HepG2 (cell line): ENCODE results near the gene POLE3. TPM values are rescaled to one million over a fixed set of nuclear protein-coding genes. Genes with fewer than 3 reads are reported as not detected.
A peak's percentile ranks its signal among the peaks of the same experiment; 100 is the strongest.

Experiments used
- CHD2 ChIP-seq: IDR thresholded peaks from 2 replicates; pipeline ENCODE4 v1.6.1; 2011; ENCODE audit warnings: low read depth, low read length, improper control_type of control experiment
- HHEX ChIP-seq: IDR thresholded peaks from 2 replicates; pipeline ENCODE4 v1.6.1; 2016; ENCODE audit warnings: control low read depth
- JUNB ChIP-seq: sonication (generic); formaldehyde crosslinking; IDR thresholded peaks from 2 replicates; pipeline ENCODE4 v1.8.0; 2022; ENCODE audit warnings: missing genetic modification reagents, mild to moderate bottlenecking, borderline replicate concordance
- NAIF1 ChIP-seq: sonication (generic); formaldehyde crosslinking; IDR thresholded peaks from 2 replicates; pipeline ENCODE4 v1.5.0; 2020; ENCODE audit warnings: mild to moderate bottlenecking, missing genetic modification reagents, borderline replicate concordance
- POLR2AphosphoS2 ChIP-seq: IDR thresholded peaks from 2 replicates; pipeline ENCODE4 v1.6.1; 2011; ENCODE audit warnings: low read depth, low read length, improper control_type of control experiment
- RXRB ChIP-seq: IDR thresholded peaks from 2 replicates; pipeline ENCODE4 v1.6.1; 2016; ENCODE audit warnings: borderline replicate concordance, missing genetic modification reagents, missing compliant biosample characterization
- STAT5B ChIP-seq: sonication (generic); formaldehyde crosslinking; IDR thresholded peaks from 2 replicates; pipeline ENCODE4 v1.4.0; 2020; ENCODE audit warnings: missing genetic modification reagents
- TEAD2 ChIP-seq: sonication (generic); formaldehyde crosslinking; IDR thresholded peaks from 2 replicates; pipeline ENCODE4 v1.9.0; 2021; ENCODE audit warnings: missing genetic modification reagents
- XBP1 ChIP-seq: sonication (generic); formaldehyde crosslinking; IDR thresholded peaks from 2 replicates; pipeline ENCODE4 v1.5.0; 2020; ENCODE audit warnings: missing genetic modification reagents
- ZBTB38 ChIP-seq: sonication (generic); formaldehyde crosslinking; IDR thresholded peaks from 2 replicates; pipeline ENCODE4 v1.5.1; 2020; ENCODE audit warnings: mild to moderate bottlenecking, missing genetic modification reagents
- ZNF232 ChIP-seq: sonication (generic); formaldehyde crosslinking; IDR thresholded peaks from 2 replicates; pipeline ENCODE4 v1.4.0; 2020; ENCODE audit warnings: missing genetic modification reagents, borderline replicate concordance
- ZNF501 ChIP-seq: sonication (generic); formaldehyde crosslinking; IDR thresholded peaks from 2 replicates; pipeline ENCODE4 v1.5.1; 2020; ENCODE audit warnings: mild to moderate bottlenecking, moderate library complexity, missing genetic modification reagents
- ZNF550 ChIP-seq: sonication (generic); formaldehyde crosslinking; IDR thresholded peaks from 2 replicates; pipeline ENCODE4 v1.4.0; 2020; ENCODE audit warnings: mild to moderate bottlenecking, missing genetic modification reagents, borderline replicate concordance
- ZNF841 ChIP-seq: sonication (generic); formaldehyde crosslinking; IDR thresholded peaks from 2 replicates; pipeline ENCODE4 v1.8.1; 2023; ENCODE audit warnings: missing genetic modification reagents, borderline replicate concordance
- polyA plus RNA-seq, 8 experiments: library from polyadenylated mRNA; depleted of rRNA in 3 of 8; stranded (reverse) in 7 of 8; unstranded in 1 of 8; fragments of >200 nt; fragmentation: Illumina TruSeq in 4 of 8; extraction: Trizol in 4 of 8; gene quantifications; 2 replicates each; pipeline versions ENCODE4 v1.2.1 to v1.2.3, GENCODE V29; 2011 to 2016; ENCODE audit warnings: low read depth in 4 of 8, missing spikeins in 1 of 8, mixed read lengths in 1 of 8; ENCODE audit not compliant: insufficient read depth in 1 of 8
- total RNA-seq, 5 experiments: library from RNA; depleted of rRNA; stranded (reverse); fragments of >200 nt; fragmentation: Illumina TruSeq; extraction: Trizol; gene quantifications; 2 replicates each; pipeline ENCODE4 v1.2.3, GENCODE V29; 2016; ENCODE audit warnings: low read depth in 1 of 5
- TF ChIP-seq, protein P1 (sequence below): sonication (generic); formaldehyde crosslinking; IDR thresholded peaks from 2 replicates; pipeline ENCODE4 v1.5.0; 2020; ENCODE audit warnings: mild to moderate bottlenecking, missing genetic modification reagents
- TF ChIP-seq, protein P2 (sequence below): IDR thresholded peaks from 2 replicates; pipeline ENCODE4 v1.6.1; 2016
- TF ChIP-seq, protein P3 (sequence below): IDR thresholded peaks from 2 replicates; pipeline ENCODE4 v1.6.1; 2018; ENCODE audit warnings: missing genetic modification reagents, mild to moderate bottlenecking, missing compliant biosample characterization
- TF ChIP-seq, protein P4 (sequence below): sonication (generic); formaldehyde crosslinking; IDR thresholded peaks from 2 replicates; pipeline ENCODE4 v1.5.0; 2020; ENCODE audit warnings: missing genetic modification reagents, mild to moderate bottlenecking, borderline replicate concordance
- TF ChIP-seq, protein P5 (sequence below): sonication (generic); formaldehyde crosslinking; conservative IDR thresholded peaks from 2 replicates; pipeline ENCODE4 v1.4.0; 2020; ENCODE audit warnings: missing genetic modification reagents
- TF ChIP-seq, protein P6 (sequence below): IDR thresholded peaks from 2 replicates; pipeline ENCODE4 v1.4.0; 2020; ENCODE audit warnings: mild to moderate bottlenecking, missing genetic modification reagents

The POLE3 gene
- total and polyA plus RNA-seq, 2 of the 13 experiments (the other 11 are each of a cell fraction or from before 2014, with no cell fraction given): 36.0 to 77.2 TPM

DNA sequence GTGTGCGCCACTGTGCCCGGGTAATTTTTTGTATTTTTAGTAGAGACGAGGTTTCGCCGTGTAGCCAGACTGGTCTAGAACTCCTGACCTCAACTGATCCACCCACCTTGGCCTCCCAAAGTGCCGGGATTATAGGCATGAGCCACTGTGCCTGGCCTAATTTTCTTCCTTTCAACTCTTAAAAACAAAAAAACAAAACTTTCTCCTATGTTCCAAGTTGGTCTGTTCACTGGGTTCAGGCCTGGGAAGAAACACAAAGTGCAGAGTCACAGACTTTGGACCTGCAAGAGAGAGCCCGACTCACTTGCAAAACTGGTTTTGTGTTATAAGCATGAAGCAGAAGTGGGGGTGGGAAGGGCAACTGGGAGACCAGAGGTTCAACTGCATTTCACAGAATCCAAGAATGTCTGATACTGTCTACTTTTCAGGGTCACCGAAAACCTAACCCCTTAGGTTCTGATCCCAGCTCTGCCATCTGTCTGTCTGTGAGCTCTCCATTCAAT lies 28.5 kb downstream of the POLE3 start (continued):
- TF ChIP-seq, protein P1, sequence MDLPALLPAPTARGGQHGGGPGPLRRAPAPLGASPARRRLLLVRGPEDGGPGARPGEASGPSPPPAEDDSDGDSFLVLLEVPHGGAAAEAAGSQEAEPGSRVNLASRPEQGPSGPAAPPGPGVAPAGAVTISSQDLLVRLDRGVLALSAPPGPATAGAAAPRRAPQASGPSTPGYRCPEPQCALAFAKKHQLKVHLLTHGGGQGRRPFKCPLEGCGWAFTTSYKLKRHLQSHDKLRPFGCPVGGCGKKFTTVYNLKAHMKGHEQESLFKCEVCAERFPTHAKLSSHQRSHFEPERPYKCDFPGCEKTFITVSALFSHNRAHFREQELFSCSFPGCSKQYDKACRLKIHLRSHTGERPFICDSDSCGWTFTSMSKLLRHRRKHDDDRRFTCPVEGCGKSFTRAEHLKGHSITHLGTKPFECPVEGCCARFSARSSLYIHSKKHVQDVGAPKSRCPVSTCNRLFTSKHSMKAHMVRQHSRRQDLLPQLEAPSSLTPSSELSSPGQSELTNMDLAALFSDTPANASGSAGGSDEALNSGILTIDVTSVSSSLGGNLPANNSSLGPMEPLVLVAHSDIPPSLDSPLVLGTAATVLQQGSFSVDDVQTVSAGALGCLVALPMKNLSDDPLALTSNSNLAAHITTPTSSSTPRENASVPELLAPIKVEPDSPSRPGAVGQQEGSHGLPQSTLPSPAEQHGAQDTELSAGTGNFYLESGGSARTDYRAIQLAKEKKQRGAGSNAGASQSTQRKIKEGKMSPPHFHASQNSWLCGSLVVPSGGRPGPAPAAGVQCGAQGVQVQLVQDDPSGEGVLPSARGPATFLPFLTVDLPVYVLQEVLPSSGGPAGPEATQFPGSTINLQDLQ: no peak
- TF ChIP-seq ZNF841 (no peak), TEAD2 (CRISPR knock-in tag) (no peak), CHD2 (no peak), POLR2AphosphoS2 (no peak), HHEX (CRISPR knock-in tag) (no peak), ZNF550 (CRISPR knock-in tag) (no peak), JUNB (CRISPR knock-in tag) (no peak), STAT5B (CRISPR knock-in tag) (no peak), ZNF232 (CRISPR knock-in tag) (no peak), ZNF501 (CRISPR knock-in tag) (0 out of 2 replicates have a peak, but pooled peaks have one; percentile 17), ZBTB38 (CRISPR knock-in tag) (no peak), XBP1 (no peak), RXRB (CRISPR knock-in tag) (peak; percentile 75), NAIF1 (CRISPR knock-in tag) (no peak)
- TF ChIP-seq, protein P2, sequence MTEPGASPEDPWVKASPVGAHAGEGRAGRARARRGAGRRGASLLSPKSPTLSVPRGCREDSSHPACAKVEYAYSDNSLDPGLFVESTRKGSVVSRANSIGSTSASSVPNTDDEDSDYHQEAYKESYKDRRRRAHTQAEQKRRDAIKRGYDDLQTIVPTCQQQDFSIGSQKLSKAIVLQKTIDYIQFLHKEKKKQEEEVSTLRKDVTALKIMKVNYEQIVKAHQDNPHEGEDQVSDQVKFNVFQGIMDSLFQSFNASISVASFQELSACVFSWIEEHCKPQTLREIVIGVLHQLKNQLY (CRISPR knock-in tag): peak; percentile 53; the same call in 1 of the 2 replicates
- TF ChIP-seq, protein P3, sequence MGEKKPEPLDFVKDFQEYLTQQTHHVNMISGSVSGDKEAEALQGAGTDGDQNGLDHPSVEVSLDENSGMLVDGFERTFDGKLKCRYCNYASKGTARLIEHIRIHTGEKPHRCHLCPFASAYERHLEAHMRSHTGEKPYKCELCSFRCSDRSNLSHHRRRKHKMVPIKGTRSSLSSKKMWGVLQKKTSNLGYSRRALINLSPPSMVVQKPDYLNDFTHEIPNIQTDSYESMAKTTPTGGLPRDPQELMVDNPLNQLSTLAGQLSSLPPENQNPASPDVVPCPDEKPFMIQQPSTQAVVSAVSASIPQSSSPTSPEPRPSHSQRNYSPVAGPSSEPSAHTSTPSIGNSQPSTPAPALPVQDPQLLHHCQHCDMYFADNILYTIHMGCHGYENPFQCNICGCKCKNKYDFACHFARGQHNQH (CRISPR knock-in tag): peak; percentile 43; the same call in 1 of the 2 replicates
- TF ChIP-seq, protein P4, sequence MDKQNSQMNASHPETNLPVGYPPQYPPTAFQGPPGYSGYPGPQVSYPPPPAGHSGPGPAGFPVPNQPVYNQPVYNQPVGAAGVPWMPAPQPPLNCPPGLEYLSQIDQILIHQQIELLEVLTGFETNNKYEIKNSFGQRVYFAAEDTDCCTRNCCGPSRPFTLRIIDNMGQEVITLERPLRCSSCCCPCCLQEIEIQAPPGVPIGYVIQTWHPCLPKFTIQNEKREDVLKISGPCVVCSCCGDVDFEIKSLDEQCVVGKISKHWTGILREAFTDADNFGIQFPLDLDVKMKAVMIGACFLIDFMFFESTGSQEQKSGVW (CRISPR knock-in tag): no peak
- TF ChIP-seq, protein P5, sequence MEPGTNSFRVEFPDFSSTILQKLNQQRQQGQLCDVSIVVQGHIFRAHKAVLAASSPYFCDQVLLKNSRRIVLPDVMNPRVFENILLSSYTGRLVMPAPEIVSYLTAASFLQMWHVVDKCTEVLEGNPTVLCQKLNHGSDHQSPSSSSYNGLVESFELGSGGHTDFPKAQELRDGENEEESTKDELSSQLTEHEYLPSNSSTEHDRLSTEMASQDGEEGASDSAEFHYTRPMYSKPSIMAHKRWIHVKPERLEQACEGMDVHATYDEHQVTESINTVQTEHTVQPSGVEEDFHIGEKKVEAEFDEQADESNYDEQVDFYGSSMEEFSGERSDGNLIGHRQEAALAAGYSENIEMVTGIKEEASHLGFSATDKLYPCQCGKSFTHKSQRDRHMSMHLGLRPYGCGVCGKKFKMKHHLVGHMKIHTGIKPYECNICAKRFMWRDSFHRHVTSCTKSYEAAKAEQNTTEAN (CRISPR knock-in tag): 0 out of 2 replicates have a peak, but pooled peaks have one; percentile 7
- TF ChIP-seq, protein P6, sequence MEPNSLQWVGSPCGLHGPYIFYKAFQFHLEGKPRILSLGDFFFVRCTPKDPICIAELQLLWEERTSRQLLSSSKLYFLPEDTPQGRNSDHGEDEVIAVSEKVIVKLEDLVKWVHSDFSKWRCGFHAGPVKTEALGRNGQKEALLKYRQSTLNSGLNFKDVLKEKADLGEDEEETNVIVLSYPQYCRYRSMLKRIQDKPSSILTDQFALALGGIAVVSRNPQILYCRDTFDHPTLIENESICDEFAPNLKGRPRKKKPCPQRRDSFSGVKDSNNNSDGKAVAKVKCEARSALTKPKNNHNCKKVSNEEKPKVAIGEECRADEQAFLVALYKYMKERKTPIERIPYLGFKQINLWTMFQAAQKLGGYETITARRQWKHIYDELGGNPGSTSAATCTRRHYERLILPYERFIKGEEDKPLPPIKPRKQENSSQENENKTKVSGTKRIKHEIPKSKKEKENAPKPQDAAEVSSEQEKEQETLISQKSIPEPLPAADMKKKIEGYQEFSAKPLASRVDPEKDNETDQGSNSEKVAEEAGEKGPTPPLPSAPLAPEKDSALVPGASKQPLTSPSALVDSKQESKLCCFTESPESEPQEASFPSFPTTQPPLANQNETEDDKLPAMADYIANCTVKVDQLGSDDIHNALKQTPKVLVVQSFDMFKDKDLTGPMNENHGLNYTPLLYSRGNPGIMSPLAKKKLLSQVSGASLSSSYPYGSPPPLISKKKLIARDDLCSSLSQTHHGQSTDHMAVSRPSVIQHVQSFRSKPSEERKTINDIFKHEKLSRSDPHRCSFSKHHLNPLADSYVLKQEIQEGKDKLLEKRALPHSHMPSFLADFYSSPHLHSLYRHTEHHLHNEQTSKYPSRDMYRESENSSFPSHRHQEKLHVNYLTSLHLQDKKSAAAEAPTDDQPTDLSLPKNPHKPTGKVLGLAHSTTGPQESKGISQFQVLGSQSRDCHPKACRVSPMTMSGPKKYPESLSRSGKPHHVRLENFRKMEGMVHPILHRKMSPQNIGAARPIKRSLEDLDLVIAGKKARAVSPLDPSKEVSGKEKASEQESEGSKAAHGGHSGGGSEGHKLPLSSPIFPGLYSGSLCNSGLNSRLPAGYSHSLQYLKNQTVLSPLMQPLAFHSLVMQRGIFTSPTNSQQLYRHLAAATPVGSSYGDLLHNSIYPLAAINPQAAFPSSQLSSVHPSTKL (CRISPR knock-in tag): peak; percentile 83
